ENCODE results near the gene TBC1D5.
"Not testable (repeated sequence)": the region's sequence is repeated elsewhere in the genome, so short reads cannot be mapped to it uniquely, and the experiment has no call there.

Gene TBC1D5

GRCh38 chr3:17672506-17672905 lies 69.9 kb downstream of the TBC1D5 start:
- Histone ChIP-seq H3K27ac (ENCODE audit: low read depth, low read length) (no peak overlapping the region), H3K27me3 (ENCODE audit: control insufficient read depth in 1 of 2, insufficient read depth in 2 of 2, low read length in 2 of 2) (no peaks in the 10 kb centered on the region), H3K36me3 (ENCODE audit: insufficient read depth, low read length) (no peaks in the 10 kb centered on the region), H3K9me3 (ENCODE audit: low read length) (no peaks in the 10 kb centered on the region), H3K9ac (ENCODE audit: low read length) (no peak overlapping the region), H3K4me3 (ENCODE audit: low read depth in 1 of 2, low read length in 2 of 2) (no peak overlapping the region), H3K4me1 (ENCODE audit: insufficient read depth, low read length) (peaks cover 4% of the 10 kb centered on the region)

- H3K36me3 ChIP-seq (ENCODE audit: insufficient read depth, low read length): no peaks in the 10 kb centered on the region
- no peaks in the 10 kb centered on the region for H3K27me3 ChIP-seq (ENCODE audit: control insufficient read depth in 1 of 2, insufficient read depth in 2 of 2, low read length in 2 of 2)
- no peaks in the 10 kb centered on the region for H3K9me3 ChIP-seq (ENCODE audit: low read length)
- peaks cover 4% of the 10 kb centered on the region for H3K4me1 ChIP-seq (ENCODE audit: insufficient read depth, low read length)
- H3K27ac ChIP-seq (ENCODE audit: low read depth, low read length): no peak overlapping the region
- no peak overlapping the region for H3K9ac ChIP-seq (ENCODE audit: low read length)
- H3K4me3 ChIP-seq (ENCODE audit: low read depth in 1 of 2, low read length in 2 of 2): no peak overlapping the region
Measured at GRCh38 chr3:17670749-17671148, 71.7 kb downstream of the TBC1D5 start.

- no peaks in the 10 kb centered on the region for H3K4me1 ChIP-seq (ENCODE audit: insufficient read depth, low read length)
- H3K9me3 ChIP-seq (ENCODE audit: low read length): no peaks in the 10 kb centered on the region
- H3K9ac ChIP-seq (ENCODE audit: low read length): no peak overlapping the region
- H3K36me3 ChIP-seq (ENCODE audit: insufficient read depth, low read length): no peaks in the 10 kb centered on the region
- H3K27me3 ChIP-seq (ENCODE audit: control insufficient read depth in 1 of 2, insufficient read depth in 2 of 2, low read length in 2 of 2): no peaks in the 10 kb centered on the region
- H3K27ac ChIP-seq (ENCODE audit: low read depth, low read length): no peak overlapping the region
- no peak overlapping the region for H3K4me3 ChIP-seq (ENCODE audit: low read depth in 1 of 2, low read length in 2 of 2)
Measured at GRCh38 chr3:17664923-17665322, 77.5 kb downstream of the TBC1D5 start.

- H3K9ac ChIP-seq (ENCODE audit: low read length): no peak overlapping the region
- no peaks in the 10 kb centered on the region for H3K4me1 ChIP-seq (ENCODE audit: insufficient read depth, low read length)
- no peaks in the 10 kb centered on the region for H3K27me3 ChIP-seq (ENCODE audit: control insufficient read depth in 1 of 2, insufficient read depth in 2 of 2, low read length in 2 of 2)
- no peak overlapping the region for H3K4me3 ChIP-seq (ENCODE audit: low read depth in 1 of 2, low read length in 2 of 2)
- H3K9me3 ChIP-seq (ENCODE audit: low read length): no peaks in the 10 kb centered on the region
- no peaks in the 10 kb centered on the region for H3K36me3 ChIP-seq (ENCODE audit: insufficient read depth, low read length)
- H3K27ac ChIP-seq (ENCODE audit: low read depth, low read length): no peak overlapping the region
Measured at GRCh38 chr3:17656264-17656663, 86.2 kb downstream of the TBC1D5 start.

GRCh38 chr3:17655743-17656142 lies 86.7 kb downstream of the TBC1D5 start:
- no peaks in the 10 kb centered on the region for H3K27me3 ChIP-seq (ENCODE audit: control insufficient read depth in 1 of 2, insufficient read depth in 2 of 2, low read length in 2 of 2)
- H3K9ac ChIP-seq (ENCODE audit: low read length): no peak overlapping the region
- no peak overlapping the region for H3K4me3 ChIP-seq (ENCODE audit: low read depth in 1 of 2, low read length in 2 of 2)
- H3K27ac ChIP-seq (ENCODE audit: low read depth, low read length): no peak overlapping the region
- no peaks in the 10 kb centered on the region for H3K36me3 ChIP-seq (ENCODE audit: insufficient read depth, low read length)
- no peaks in the 10 kb centered on the region for H3K4me1 ChIP-seq (ENCODE audit: insufficient read depth, low read length)
- H3K9me3 ChIP-seq (ENCODE audit: low read length): no peaks in the 10 kb centered on the region

GRCh38 chr3:17649748-17650147 lies 92.7 kb downstream of the TBC1D5 start:
- not testable (repeated sequence) for H3K36me3 ChIP-seq (ENCODE audit: insufficient read depth, low read length); H3K4me3 ChIP-seq (ENCODE audit: low read depth in 1 of 2, low read length in 2 of 2); H3K4me1 ChIP-seq (ENCODE audit: insufficient read depth, low read length); H3K9ac ChIP-seq (ENCODE audit: low read length); H3K27ac ChIP-seq (ENCODE audit: low read depth, low read length); H3K27me3 ChIP-seq (ENCODE audit: control insufficient read depth in 1 of 2, insufficient read depth in 2 of 2, low read length in 2 of 2); H3K9me3 ChIP-seq (ENCODE audit: low read length)

- H3K4me1 ChIP-seq (ENCODE audit: insufficient read depth, low read length); H3K27me3 ChIP-seq (ENCODE audit: control insufficient read depth in 1 of 2, insufficient read depth in 2 of 2, low read length in 2 of 2); H3K27ac ChIP-seq (ENCODE audit: low read depth, low read length); H3K9me3 ChIP-seq (ENCODE audit: low read length); H3K36me3 ChIP-seq (ENCODE audit: insufficient read depth, low read length); H3K4me3 ChIP-seq (ENCODE audit: low read depth in 1 of 2, low read length in 2 of 2); H3K9ac ChIP-seq (ENCODE audit: low read length): not testable (repeated sequence)
Measured at GRCh38 chr3:17648630-17649355, 93.6 kb downstream of the TBC1D5 start.

- H3K9ac ChIP-seq (ENCODE audit: low read length): no peak overlapping the region
- no peaks in the 10 kb centered on the region for H3K4me1 ChIP-seq (ENCODE audit: insufficient read depth, low read length)
- no peak overlapping the region for H3K4me3 ChIP-seq (ENCODE audit: low read depth in 1 of 2, low read length in 2 of 2)
- no peaks in the 10 kb centered on the region for H3K27me3 ChIP-seq (ENCODE audit: control insufficient read depth in 1 of 2, insufficient read depth in 2 of 2, low read length in 2 of 2)
- H3K27ac ChIP-seq (ENCODE audit: low read depth, low read length): no peak overlapping the region
- H3K36me3 ChIP-seq (ENCODE audit: insufficient read depth, low read length): no peaks in the 10 kb centered on the region
- H3K9me3 ChIP-seq (ENCODE audit: low read length): no peaks in the 10 kb centered on the region
Measured at GRCh38 chr3:17645074-17645698, 97.2 kb downstream of the TBC1D5 start.

- H3K27ac ChIP-seq (ENCODE audit: low read depth, low read length): no peak overlapping the region
- H3K4me3 ChIP-seq (ENCODE audit: low read depth in 1 of 2, low read length in 2 of 2): no peak overlapping the region
- no peaks in the 10 kb centered on the region for H3K36me3 ChIP-seq (ENCODE audit: insufficient read depth, low read length)
- H3K4me1 ChIP-seq (ENCODE audit: insufficient read depth, low read length): no peaks in the 10 kb centered on the region
- no peaks in the 10 kb centered on the region for H3K9me3 ChIP-seq (ENCODE audit: low read length)
- no peak overlapping the region for H3K9ac ChIP-seq (ENCODE audit: low read length)
- H3K27me3 ChIP-seq (ENCODE audit: control insufficient read depth in 1 of 2, insufficient read depth in 2 of 2, low read length in 2 of 2): no peaks in the 10 kb centered on the region
Measured at GRCh38 chr3:17643691-17644090, 98.7 kb downstream of the TBC1D5 start.

GRCh38 chr3:17642474-17642873 lies 100.0 kb downstream of the TBC1D5 start:
- Histone ChIP-seq H3K27me3 (ENCODE audit: control insufficient read depth in 1 of 2, insufficient read depth in 2 of 2, low read length in 2 of 2) (no peaks in the 10 kb centered on the region), H3K27ac (ENCODE audit: low read depth, low read length) (no peak overlapping the region), H3K4me3 (ENCODE audit: low read depth in 1 of 2, low read length in 2 of 2) (no peak overlapping the region), H3K4me1 (ENCODE audit: insufficient read depth, low read length) (no peaks in the 10 kb centered on the region), H3K9me3 (ENCODE audit: low read length) (no peaks in the 10 kb centered on the region), H3K36me3 (ENCODE audit: insufficient read depth, low read length) (no peaks in the 10 kb centered on the region), H3K9ac (ENCODE audit: low read length) (no peak overlapping the region)

GRCh38 chr3:17640466-17640865 lies 102.0 kb downstream of the TBC1D5 start:
- H3K9me3 ChIP-seq (ENCODE audit: low read length): no peaks in the 10 kb centered on the region
- no peak overlapping the region for H3K9ac ChIP-seq (ENCODE audit: low read length)
- no peak overlapping the region for H3K27ac ChIP-seq (ENCODE audit: low read depth, low read length)
- no peaks in the 10 kb centered on the region for H3K27me3 ChIP-seq (ENCODE audit: control insufficient read depth in 1 of 2, insufficient read depth in 2 of 2, low read length in 2 of 2)
- H3K36me3 ChIP-seq (ENCODE audit: insufficient read depth, low read length): no peaks in the 10 kb centered on the region
- H3K4me3 ChIP-seq (ENCODE audit: low read depth in 1 of 2, low read length in 2 of 2): no peak overlapping the region
- H3K4me1 ChIP-seq (ENCODE audit: insufficient read depth, low read length): no peaks in the 10 kb centered on the region

GRCh38 chr3:17639765-17640164 lies 102.7 kb downstream of the TBC1D5 start:
- Histone ChIP-seq H3K27ac (ENCODE audit: low read depth, low read length) (no peak overlapping the region), H3K4me3 (ENCODE audit: low read depth in 1 of 2, low read length in 2 of 2) (no peak overlapping the region), H3K36me3 (ENCODE audit: insufficient read depth, low read length) (no peaks in the 10 kb centered on the region), H3K27me3 (ENCODE audit: control insufficient read depth in 1 of 2, insufficient read depth in 2 of 2, low read length in 2 of 2) (no peaks in the 10 kb centered on the region), H3K4me1 (ENCODE audit: insufficient read depth, low read length) (no peaks in the 10 kb centered on the region), H3K9me3 (ENCODE audit: low read length) (no peaks in the 10 kb centered on the region), H3K9ac (ENCODE audit: low read length) (no peak overlapping the region)

All from muscle layer of colon (tissue), 2 donors.